GM18498 (cell line): ENCODE measurements around the gene GTPBP1.

Experiments
- ATAC-seq: cut with Tn5 transposase; IDR thresholded peaks from one replicate; pipeline ENCODE4 v1.9.1; 2021; ENCODE audit warnings: mild to moderate bottlenecking, moderate library complexity; ENCODE audit not compliant: unreplicated experiment

Gene GTPBP1

GRCh38 chr22:38782402-38783094 is 76.8 kb downstream of the GTPBP1 start:
- ATAC-seq = no peak
